Karpas-422 (cell line): ENCODE results near the gene SIK1. TPM values are rescaled to one million over a fixed set of nuclear protein-coding genes. Genes with fewer than 3 reads are reported as not detected.
"Not testable (repeated sequence)": the region's sequence is repeated elsewhere in the genome, so short reads cannot be mapped to it uniquely, and the experiment has no call there.

Experiments
- DNase-seq: peaks from one replicate; pipeline ENCODE4 v3.0.0-alpha.2; 2015
- H2AFZ ChIP-seq: fragments of 200-600 bp; sonication (generic); 2 replicates; pipeline ENCODE4 v1.6.1; 2014; ENCODE audit warnings: antibody characterized with exemption, low read length, mixed read lengths
- H3K27ac ChIP-seq: fragments of 200-600 bp; sonication (generic); 2 replicates; pipeline ENCODE4 v1.5.1; 2014; ENCODE audit warnings: mild to moderate bottlenecking, low read length, moderate library complexity
- H3K27me3 ChIP-seq: fragments of 200-600 bp; sonication (generic); 2 replicates; pipeline ENCODE4 v1.6.1; 2014; ENCODE audit warnings: low read length, mixed read lengths
- H3K36me3 ChIP-seq: fragments of 200-600 bp; sonication (generic); 2 replicates; pipeline ENCODE4 v1.6.1; 2014; ENCODE audit warnings: low read length, mixed read lengths; ENCODE audit not compliant: insufficient read depth
- H3K4me1 ChIP-seq: fragments of 200-600 bp; sonication (generic); 2 replicates; pipeline ENCODE4 v1.6.1; 2014; ENCODE audit warnings: mild to moderate bottlenecking, low read length, mixed read lengths
- H3K4me2 ChIP-seq: fragments of 200-600 bp; sonication (generic); 2 replicates; pipeline ENCODE4 v1.6.1; 2014; ENCODE audit warnings: low read length, low read depth, mild to moderate bottlenecking; ENCODE audit not compliant: poor library complexity, severe bottlenecking
- H3K4me3 ChIP-seq: fragments of 200-600 bp; sonication (generic); 2 replicates; pipeline ENCODE4 v1.5.1; 2014; ENCODE audit warnings: mild to moderate bottlenecking, antibody characterized with exemption, low read length, mixed read lengths
- H3K79me2 ChIP-seq: fragments of 200-600 bp; sonication (generic); 2 replicates; pipeline ENCODE4 v1.6.1; 2014; ENCODE audit warnings: mild to moderate bottlenecking, low read length, mixed read lengths
- H3K9ac ChIP-seq: fragments of 200-600 bp; sonication (generic); 2 replicates; pipeline ENCODE4 v1.6.0; 2014; ENCODE audit warnings: low read length
- H3K9me2 ChIP-seq: fragments of 200-600 bp; sonication (generic), shearing (Covaris generic); replicated peaks from 2 replicates; pipeline ENCODE4 v1.6.0; 2014; ENCODE audit warnings: mild to moderate bottlenecking, low read length, moderate library complexity; ENCODE audit not compliant: insufficient read depth
- H3K9me3 ChIP-seq: fragments of 300-700, 200-600 bp; sonication (generic); 2 replicates; pipeline ENCODE4 v1.6.1; 2014; ENCODE audit warnings: low read length, mixed read lengths
- H4K20me1 ChIP-seq: fragments of 200-600 bp; sonication (generic); 2 replicates; pipeline ENCODE4 v1.6.1; 2014; ENCODE audit warnings: mild to moderate bottlenecking, antibody characterized with exemption, low read length, low read depth; ENCODE audit not compliant: insufficient read depth
- total RNA-seq: library from RNA; depleted of rRNA; stranded (reverse); fragments of >200 nt; shearing (Covaris generic); gene quantifications from 2 replicates; pipeline ENCODE4 v1.2.3, GENCODE V29; 2014; ENCODE audit warnings: low replicate concordance

The SIK1 gene
- total RNA-seq, 1 experiment from 2014 or later, result 2.7 TPM

GRCh38 chr21:43427242-43427559 lies 270 bp upstream of the SIK1 start:
- DNase-seq, H3K9me3 ChIP-seq, H3K4me3 ChIP-seq, H3K27me3 ChIP-seq, H3K36me3 ChIP-seq, H3K79me2 ChIP-seq, H3K9me2 ChIP-seq, H4K20me1 ChIP-seq, H2AFZ ChIP-seq, H3K9ac ChIP-seq, H3K27ac ChIP-seq, H3K4me2 ChIP-seq, H3K4me1 ChIP-seq: not testable (repeated sequence)

DNA sequence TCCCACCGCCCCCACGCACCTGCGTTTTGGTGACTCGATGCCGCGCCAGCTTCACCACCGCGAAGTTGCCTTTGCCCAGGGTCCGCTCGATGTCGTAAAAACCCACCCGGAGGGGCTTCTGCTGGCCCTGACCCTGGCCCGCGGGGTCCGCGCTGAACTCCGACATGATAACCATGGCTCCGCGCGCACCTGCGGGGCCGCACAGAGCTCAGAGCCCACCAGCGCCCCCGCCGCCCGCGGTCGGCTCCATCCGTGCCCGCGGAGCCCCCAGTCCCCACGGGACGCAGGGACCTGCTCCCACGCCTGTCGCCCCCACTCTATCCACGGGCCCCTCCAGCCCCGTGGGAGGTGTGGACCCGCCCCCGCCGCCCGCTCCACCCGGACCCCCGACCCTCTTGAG lies 927 bp downstream of the SIK1 start:
- not testable (repeated sequence) for H3K79me2 ChIP-seq, H3K4me1 ChIP-seq, H3K9ac ChIP-seq, H3K36me3 ChIP-seq, H3K9me2 ChIP-seq, H2AFZ ChIP-seq, DNase-seq, H3K4me3 ChIP-seq, H3K27me3 ChIP-seq, H4K20me1 ChIP-seq, H3K4me2 ChIP-seq, H3K27ac ChIP-seq, H3K9me3 ChIP-seq

DNA sequence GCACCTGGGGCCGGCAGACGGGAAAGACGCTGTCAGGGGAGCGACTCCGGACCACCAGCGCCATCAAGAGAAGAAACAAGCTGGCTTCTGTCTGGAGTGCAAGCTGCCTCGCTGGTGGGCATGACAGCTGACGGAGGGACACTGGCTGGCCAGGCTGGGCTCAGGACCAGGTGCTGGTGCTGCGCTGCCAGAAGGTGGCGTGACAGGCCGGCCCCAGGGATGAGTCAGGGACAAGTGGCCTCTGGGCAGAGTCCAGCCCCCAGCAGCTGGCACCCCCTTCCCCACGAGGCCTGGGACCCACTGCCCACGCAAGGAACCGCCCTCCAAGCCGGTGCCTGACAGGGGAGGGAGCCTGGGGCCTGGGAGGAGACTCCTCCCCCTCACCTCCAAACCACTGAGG lies 7.5 kb downstream of the SIK1 start:
- not testable (repeated sequence) for H3K36me3 ChIP-seq, H3K9me2 ChIP-seq, H3K9me3 ChIP-seq, H3K79me2 ChIP-seq, H3K27me3 ChIP-seq, H4K20me1 ChIP-seq, H3K4me2 ChIP-seq, H2AFZ ChIP-seq, H3K27ac ChIP-seq, DNase-seq, H3K4me1 ChIP-seq, H3K9ac ChIP-seq, H3K4me3 ChIP-seq

DNA sequence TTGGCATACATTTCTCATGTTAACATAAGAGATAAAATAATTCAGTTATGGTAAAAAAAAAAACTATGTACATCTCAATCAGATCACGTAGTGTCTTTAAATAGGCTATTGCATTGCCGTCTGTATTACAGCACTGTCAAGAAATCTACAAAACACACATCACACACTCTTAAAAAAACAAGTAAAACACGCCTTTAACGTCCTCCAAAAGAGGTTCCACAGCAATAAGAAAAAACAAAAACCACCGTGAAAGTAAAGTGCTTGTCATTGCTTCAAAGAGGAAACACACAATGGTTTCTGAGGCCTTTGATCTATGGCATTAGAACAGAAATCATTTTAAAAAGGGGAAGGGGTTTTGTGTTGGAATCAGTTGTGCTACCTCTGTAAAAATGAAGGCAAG lies 12.4 kb downstream of the SIK1 start:
- H3K36me3 ChIP-seq, H3K27ac ChIP-seq, H3K4me3 ChIP-seq, H3K9me3 ChIP-seq, H3K4me1 ChIP-seq, DNase-seq, H3K4me2 ChIP-seq, H3K9me2 ChIP-seq, H3K9ac ChIP-seq, H4K20me1 ChIP-seq, H3K27me3 ChIP-seq, H3K79me2 ChIP-seq, H2AFZ ChIP-seq: not testable (repeated sequence)

DNA sequence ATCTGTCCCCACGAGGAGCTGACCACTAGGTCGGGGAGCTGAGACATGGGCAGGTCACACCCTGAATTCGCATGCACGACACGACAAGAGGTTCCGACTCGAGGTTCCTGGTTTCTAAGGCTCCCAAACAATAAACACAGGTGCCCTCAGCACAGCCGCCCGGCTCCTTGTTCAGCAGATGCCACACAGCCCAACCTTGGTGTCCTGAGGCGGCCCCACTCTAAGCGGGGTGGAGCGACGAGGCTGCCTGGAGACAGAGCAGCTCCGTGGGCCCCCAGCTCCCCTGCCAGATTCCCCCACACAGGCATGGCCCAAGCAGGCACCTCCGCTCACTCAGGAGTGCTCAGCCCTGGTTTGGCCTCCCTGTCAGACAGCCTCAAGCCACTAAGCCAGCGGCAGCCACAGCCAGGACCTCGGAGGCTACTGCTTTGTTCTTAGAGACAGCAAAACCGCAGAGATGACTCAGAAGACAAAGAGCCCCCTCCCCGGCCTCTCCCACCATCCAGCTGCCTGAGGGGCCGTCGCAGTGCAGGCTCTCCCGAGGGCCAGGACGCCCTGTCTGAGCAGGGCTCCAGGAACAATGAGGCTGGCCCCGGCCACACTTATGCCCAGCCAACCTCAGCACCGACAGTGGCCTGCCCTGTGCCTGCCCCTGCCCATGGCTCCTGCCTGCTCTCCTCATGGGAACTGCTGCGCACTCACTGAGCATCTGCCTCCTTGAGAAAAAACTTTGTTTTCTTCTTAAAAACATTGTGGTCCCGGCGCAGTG lies 14.7 kb downstream of the SIK1 start:
- not testable (repeated sequence) for H2AFZ ChIP-seq, H3K4me2 ChIP-seq, H3K9me2 ChIP-seq, H3K9ac ChIP-seq, H3K4me1 ChIP-seq, H3K9me3 ChIP-seq, H3K27ac ChIP-seq, H4K20me1 ChIP-seq, H3K79me2 ChIP-seq, H3K36me3 ChIP-seq, DNase-seq, H3K27me3 ChIP-seq, H3K4me3 ChIP-seq

GRCh38 chr21:43410456-43411068 lies 16.4 kb downstream of the SIK1 start:
- not testable (repeated sequence) for H2AFZ ChIP-seq, H4K20me1 ChIP-seq, H3K4me3 ChIP-seq, H3K4me2 ChIP-seq, DNase-seq, H3K9me3 ChIP-seq, H3K4me1 ChIP-seq, H3K9ac ChIP-seq, H3K36me3 ChIP-seq, H3K27me3 ChIP-seq, H3K27ac ChIP-seq, H3K79me2 ChIP-seq, H3K9me2 ChIP-seq

GRCh38 chr21:43407139-43407538 lies 19.8 kb downstream of the SIK1 start:
- not testable (repeated sequence) for H2AFZ ChIP-seq, H3K4me3 ChIP-seq, H3K9me3 ChIP-seq, DNase-seq, H3K36me3 ChIP-seq, H3K79me2 ChIP-seq, H4K20me1 ChIP-seq, H3K4me2 ChIP-seq, H3K27me3 ChIP-seq, H3K9ac ChIP-seq, H3K9me2 ChIP-seq, H3K4me1 ChIP-seq, H3K27ac ChIP-seq

- H3K4me2 ChIP-seq, H3K36me3 ChIP-seq, H3K9me3 ChIP-seq, H2AFZ ChIP-seq, H3K4me1 ChIP-seq, H3K27ac ChIP-seq, H3K27me3 ChIP-seq, H3K4me3 ChIP-seq, H3K9me2 ChIP-seq, H3K79me2 ChIP-seq, H3K9ac ChIP-seq, DNase-seq, H4K20me1 ChIP-seq: not testable (repeated sequence)
These were observed 22.5 kb downstream of the SIK1 start for GRCh38 chr21:43404450-43404849.
